ENCODE measurements around the gene CFAP57. TPM values are rescaled to one million over a fixed set of nuclear protein-coding genes. Genes with fewer than 3 reads are reported as not detected.

The CFAP57 gene
- total RNA-seq, 4 donors from 2014 or later, result 0.44 TPM; not detected in 3

DNA sequence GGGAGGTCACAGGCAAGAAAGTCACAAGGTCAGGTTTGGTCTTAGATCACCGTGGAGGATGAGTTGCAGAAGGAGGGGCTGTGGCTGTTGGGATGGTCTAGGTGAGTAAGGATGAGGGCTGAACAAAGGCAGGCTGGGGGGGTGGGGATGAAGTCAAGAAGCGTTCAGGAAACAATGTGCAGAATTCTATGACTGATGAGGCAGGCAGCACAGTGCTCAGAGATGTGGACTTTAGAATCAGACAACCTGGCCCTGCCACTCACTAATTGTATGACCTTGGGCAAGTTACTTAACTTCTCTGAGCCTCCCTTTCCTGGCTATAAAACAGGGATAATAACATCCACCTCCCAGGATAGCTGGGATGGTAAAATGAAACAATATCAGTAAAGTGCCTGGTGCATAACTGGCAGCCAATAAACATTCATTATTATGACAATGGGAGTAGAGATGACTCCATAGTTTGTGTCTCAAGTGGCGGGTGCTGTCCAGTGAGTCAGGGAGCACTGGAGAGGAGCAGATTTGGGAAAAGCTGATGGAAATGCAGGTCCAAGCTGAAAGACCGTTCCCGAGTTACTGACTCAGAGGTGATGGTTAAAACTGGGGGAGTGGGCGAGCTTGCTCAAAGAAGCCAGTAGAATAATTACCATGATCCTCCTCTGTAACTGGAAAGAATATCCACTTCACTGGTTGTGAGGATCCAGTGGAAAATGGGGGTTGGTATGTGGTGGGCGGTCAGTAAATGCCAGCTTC, 130.8 kb downstream of the CFAP57 start:
- TF ChIP-seq CTCF (IDR thresholded peaks at IDR 0.05; ENCODE audit: low read depth), result no peak

- no peak for TF ChIP-seq CTCF (IDR thresholded peaks at IDR 0.05; ENCODE audit: low read depth)
Observed at GRCh38 chr1:43303471-43304313, 131.6 kb downstream of the CFAP57 start.

Small RNAs within 50 kb of the gene (small RNA-seq; reads per million reads assigned to genes)
- not detected for gene RNA5SP46

Other genes starting within 250 kb of the CFAP57 start
- gene SLC2A1, start 213.5 kb upstream of the CFAP57 start, total RNA-seq, result 10 to 100 TPM; 10.0 to 24.1 (median 20.6) TPM
- gene EBNA1BP2, start within 50 bp of the CFAP57 start, total RNA-seq, result 10 to 100 TPM; 23.6 to 47.9 (median 33.0) TPM
- not detected for gene TMEM125, start 97.7 kb downstream of the CFAP57 start, total RNA-seq
- gene C1orf210, start 113.3 kb downstream of the CFAP57 start, total RNA-seq, result 1 to 10 TPM in 1 of 4 donors, under 1 TPM in 1, not detected in 2; 0.34 to 2.6 TPM
- gene TIE1, start 128.7 kb downstream of the CFAP57 start, total RNA-seq, result 100 to 1,000 TPM in 1 of 4 donors, 10 to 100 TPM in 3; 16.0 to 147 (median 25.9) TPM
- under 1 TPM in 1 of 4 donors, not detected in 3; 0.38 TPM for gene MPL, start 165.5 kb downstream of the CFAP57 start, total RNA-seq
- 1 to 10 TPM; 1.2 to 6.5 (median 2.2) TPM for gene CDC20, start 186.7 kb downstream of the CFAP57 start, total RNA-seq
- gene ELOVL1, start 195.7 kb downstream of the CFAP57 start, total RNA-seq, result 100 to 1,000 TPM in 1 of 4 donors, 10 to 100 TPM in 3; 55.7 to 143 (median 67.5) TPM
- gene MED8, start 217.5 kb downstream of the CFAP57 start, total RNA-seq, result 10 to 100 TPM; 38.5 to 52.2 (median 45.2) TPM
- gene SZT2, start 217.6 kb downstream of the CFAP57 start, total RNA-seq, result 10 to 100 TPM; 27.1 to 62.7 (median 31.3) TPM